HG02610 (cell line): ENCODE data around the gene SLC6A4.
A peak's percentile ranks its signal among the peaks of the same experiment; 100 is the strongest.
"Not testable (repeated sequence)": the region's sequence is repeated elsewhere in the genome, so short reads cannot be mapped to it uniquely, and the experiment has no call there.

Experiments
- ATAC-seq: cut with Tn5 transposase; IDR thresholded peaks from one replicate; pipeline ENCODE4 v1.9.1; 2021; ENCODE audit warnings: mild to moderate bottlenecking, moderate library complexity; ENCODE audit not compliant: unreplicated experiment

SLC6A4 gene

DNA sequence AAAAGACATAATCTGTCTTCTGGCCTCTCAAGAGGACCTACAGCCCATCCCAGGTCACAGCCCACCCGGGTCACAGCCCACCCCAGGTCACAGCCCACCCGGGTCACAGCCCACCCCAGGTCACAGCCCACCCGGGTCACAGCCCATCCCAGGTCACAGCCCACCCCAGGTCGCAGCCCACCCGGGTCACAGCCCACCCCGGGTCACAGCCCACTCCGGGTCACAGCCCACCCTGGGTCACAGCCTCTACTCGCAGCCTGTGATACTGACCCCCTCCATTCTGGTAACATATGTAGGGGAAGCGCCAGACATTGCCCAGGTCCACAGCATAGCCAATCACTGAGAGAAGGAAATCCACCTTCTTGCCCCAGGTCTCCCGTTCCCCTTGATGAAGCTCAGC is 14.2 kb downstream of the SLC6A4 start:
- ATAC-seq = no peak

DNA sequence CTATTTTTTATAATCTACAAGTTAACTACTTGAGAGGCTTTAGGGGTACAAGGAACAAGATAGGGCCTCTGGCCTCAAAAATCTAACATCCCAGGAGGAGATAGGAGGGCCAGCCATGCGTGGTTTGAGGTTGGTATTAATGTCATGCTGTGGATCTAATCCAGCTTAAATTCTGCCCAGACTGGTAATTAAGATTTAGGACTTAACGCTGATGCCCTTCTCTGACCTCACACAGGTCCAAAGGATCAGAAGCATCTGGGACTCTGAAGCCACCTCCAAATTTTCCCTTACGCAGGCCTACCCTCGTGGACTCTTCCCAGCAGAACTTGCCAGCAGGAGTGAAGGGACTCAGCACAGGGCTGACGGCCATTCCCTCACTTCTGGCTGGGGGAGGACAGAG is 15.1 kb downstream of the SLC6A4 start:
- no peak for ATAC-seq

DNA sequence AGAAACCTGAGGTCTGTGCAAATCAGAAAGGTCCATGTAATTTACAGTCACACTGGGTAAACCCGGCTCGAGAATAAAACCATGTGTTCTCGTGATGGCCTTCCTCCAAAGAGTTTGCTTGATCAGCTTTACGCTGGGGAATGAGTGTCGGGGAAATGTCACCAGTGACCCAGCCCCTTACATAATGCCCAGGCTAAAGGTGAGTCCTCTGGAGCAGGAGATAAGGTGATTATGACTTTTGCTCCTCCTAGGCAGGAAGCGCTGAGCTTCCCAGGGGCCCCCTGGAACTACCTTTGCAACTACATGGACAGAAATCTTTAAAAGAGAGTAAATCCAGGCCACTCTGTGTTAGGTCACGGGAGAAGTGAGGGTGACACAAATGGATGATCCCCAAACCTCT is 15.7 kb downstream of the SLC6A4 start:
- no peak for ATAC-seq

DNA sequence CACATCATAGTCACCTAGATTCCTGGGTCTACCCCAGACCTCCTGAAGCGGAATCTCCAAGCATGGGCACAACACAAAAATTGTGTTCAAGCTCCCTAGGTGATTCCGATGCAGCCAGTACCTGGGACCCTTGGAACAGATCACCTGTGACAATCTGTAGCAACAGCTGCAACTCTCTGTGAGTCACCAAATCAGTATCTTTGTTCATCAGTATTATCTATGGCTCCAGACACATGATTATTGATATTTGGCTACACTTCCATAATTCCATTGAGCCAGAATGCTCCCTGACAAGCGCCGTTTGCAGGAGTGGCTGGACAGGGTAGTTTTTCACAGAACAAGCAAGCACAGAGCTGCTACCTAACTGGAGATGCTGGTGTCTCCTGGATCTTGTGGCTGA is 16.2 kb downstream of the SLC6A4 start:
- ATAC-seq = no peak

DNA sequence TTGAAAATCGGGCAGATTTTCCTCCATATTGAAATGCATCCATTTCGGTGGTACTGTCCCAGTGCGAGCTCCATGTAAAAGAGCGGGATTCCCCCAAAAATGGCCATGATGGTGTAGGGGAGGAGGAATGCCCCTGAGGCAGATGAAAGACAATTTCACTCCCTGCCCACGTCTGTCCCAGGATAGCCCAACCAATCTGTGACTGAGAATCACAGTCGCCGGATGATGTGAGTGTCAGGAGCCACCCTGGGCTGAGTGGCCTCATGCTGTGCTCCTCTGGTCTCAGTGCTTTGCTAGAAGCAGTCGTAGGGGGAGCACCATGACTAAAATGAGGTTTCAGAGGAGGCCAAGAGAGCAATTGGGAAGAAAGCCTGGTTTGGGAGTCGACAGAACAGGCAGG is 16.7 kb downstream of the SLC6A4 start:
- peak; percentile 65 for ATAC-seq

DNA sequence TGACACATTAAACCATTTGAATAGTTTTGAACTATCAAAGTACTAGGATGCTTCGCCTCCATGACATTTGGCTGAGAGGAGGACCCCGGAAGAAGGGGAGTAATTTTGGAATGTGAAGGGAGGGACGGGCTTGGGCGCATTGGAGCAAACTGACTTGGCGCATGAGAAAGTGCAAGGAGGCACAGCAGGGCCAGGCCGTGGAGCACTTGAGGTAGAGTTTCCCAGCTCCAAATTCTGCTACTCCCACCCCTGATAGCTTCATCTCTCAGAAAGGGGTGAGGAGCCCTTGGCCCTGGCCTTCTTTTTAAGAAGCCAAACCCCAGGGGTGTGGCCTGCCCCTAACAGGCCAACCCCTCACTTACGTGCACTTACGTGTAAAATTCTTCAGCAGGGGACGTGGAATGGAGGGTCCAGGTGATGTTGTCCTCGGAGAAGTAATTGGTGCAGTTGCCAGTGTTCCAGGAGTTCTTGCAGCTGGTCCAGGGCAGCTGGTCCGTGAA is 17.7 kb downstream of the SLC6A4 start:
- no peak for ATAC-seq

DNA sequence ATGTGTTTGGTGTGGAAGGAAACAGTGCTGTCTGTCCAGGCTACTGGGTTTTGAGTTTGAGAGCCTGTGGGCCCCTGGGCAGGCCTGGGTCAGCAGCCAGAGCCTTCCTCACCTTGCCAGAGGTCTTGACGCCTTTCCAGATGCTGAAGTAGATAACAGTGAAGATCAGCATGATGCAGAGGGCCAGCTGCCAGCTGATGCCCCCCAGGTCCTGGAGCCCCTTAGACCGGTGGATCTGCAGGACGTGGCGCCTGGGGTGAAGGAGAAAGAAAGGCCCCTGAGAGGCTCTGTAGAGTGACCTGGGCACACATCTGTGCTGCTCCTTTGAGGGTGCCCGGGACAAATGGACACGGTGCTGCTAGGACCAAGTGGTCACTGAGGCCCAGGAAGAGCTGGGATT is 18.4 kb downstream of the SLC6A4 start:
- ATAC-seq = no peak

DNA sequence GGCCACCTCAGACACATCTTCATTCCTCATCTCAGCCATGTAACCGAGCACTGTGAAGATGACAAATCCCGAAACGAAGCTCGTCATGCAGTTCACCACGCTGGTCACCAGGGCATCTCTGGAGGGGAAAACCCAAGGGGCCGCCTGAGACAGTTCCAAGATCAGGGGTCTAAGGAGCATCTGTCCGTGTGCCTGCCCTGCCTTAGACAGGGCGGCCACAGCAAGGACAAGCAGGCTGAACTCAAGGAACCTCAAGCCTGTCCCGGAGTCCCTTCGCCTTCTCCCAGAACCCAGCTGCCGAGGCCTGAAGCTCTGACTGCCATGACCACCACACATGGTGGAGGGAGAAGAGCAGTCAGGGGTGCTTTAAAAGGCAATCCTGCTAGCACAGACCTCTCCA is 22.7 kb downstream of the SLC6A4 start:
- peak; percentile 84 for ATAC-seq

DNA sequence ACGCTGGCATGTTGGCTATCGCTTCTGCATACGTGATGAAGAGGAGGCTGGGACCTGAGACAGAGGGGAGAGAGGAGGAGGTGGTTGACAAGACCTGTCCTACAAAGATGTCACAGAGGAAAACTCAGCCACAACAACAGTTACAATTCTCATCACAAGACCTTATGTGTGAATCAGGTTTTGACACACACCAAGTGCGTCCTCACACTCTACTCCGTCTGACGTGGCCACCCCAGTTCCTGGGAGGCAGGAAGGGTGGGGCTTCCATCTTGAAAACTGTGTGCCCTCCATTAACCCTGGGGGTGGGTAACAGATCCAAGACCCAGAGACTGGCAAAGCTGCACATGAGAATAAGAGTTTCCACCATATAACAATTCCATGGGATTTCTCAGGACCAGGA is 24.1 kb downstream of the SLC6A4 start:
- no peak for ATAC-seq

DNA sequence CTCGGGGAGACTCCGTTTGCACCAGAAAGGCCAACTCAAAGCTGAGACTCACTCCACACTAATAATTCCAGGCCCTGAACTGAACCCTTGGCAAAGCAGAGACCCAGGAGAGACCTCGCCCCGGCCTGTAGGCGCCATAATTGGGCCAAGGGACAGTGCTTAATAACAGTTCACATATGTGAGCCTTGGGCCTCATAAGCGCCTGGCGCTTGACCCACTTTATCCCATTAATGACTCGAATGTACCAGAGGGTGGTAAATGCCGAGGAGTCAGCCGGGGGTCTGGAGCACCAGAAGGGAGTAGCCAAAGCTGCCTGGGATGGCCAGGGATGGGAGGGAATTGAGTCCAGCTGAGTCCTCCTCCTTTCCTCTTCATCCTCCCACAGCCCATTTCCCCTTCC is 24.6 kb downstream of the SLC6A4 start:
- no peak for ATAC-seq

DNA sequence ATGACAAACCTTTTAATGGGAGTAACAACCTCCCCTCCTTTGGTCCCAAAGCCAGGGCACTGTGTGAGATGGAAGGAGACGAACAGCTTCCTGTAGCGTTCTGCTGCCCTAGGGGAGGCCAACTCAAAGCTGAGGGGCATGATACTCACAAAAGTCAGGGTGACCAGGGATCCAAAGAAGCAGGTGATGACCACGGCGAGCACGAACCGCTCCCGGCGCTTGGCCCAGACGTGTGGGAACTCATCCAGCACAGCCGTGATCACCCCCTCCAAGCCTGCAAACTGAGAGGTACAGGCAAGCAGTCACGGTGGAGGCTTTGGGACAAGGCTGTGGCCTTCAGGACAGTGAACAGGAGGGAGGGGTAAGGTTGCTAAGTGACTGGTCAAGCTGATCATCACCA is 25.1 kb downstream of the SLC6A4 start:
- no peak for ATAC-seq

DNA sequence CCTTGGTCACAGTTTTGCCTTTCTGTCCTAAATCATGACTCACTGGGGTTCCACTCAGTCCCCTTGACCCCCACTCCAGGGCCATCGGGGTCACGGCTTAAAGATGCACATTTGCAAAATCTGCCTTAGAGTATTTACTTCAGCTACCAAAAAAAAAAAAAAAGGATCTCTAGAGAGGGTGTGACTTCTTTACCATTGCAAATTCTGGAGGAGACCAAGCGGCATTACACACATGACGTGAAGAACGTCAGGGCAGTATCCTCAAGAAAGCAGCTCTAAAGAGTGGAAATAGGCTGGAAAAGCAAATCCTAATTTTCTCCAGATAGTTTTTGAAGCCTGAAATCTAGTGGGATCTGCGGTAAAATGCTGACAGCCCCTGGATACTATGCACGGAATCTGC is 25.6 kb downstream of the SLC6A4 start:
- ATAC-seq = no peak

DNA sequence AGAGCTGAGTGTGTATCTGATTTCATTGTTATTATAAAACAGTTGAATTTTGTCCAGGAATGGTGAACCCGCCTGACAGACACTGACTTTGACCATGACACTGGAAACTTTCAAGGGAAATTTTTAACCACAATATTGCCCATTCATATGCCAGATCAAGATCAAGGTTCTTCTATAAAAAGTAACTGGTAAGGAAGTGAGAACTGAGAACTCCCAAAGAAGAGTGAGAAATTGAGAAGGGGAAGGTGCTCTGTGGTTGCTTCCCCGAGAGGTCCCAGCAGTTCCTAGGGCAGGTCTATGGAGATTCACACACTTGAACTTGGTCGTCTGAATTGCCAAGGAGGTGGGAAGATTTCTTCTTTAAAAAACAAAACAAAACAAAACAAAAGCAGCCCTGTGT is 27.3 kb downstream of the SLC6A4 start:
- ATAC-seq = no peak

DNA sequence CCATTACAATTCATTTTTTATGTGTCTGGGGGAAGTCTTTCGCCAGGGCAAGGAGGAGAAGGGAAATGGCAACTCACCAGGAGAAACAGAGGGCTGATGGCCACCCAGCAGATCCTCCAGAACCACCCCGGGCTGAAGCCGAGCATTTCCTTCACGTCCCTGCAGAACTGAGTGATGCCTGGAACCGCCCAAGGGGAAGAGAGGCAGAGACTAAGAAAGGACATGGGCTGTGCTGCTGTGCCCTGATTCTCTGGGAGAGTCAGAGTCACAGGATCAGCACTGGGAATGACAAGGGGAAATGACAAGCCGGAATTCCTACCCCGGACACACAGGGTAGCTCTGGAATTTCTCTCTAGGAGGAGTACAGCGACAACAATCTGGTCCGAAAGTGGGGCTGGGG is 27.8 kb downstream of the SLC6A4 start:
- no peak for ATAC-seq

DNA sequence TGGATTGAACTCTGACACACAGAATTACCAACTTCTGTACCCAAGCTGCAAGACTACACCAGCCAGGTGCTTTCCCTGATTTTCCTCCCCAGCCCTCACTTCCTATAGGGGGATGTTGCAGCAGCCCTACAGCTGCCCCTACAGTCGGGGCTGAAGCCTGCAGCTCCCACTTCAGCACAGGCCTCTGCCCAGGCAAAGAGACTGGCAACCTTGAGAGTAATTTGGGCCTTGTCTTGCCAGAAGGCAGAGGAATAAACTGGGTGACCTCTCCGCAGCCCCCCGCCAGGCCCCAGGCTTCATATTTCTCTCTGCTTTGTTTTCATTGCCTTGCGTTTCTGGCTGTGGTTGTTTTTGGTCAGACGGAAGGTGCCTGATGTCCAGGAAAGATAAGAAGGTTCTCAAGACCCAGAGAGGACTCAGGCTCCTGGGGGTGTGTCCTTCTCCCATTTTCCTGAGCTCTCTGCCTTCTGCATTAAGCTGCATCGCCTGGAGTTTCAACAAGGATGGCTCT is 32.0 kb downstream of the SLC6A4 start:
- no peak for ATAC-seq

DNA sequence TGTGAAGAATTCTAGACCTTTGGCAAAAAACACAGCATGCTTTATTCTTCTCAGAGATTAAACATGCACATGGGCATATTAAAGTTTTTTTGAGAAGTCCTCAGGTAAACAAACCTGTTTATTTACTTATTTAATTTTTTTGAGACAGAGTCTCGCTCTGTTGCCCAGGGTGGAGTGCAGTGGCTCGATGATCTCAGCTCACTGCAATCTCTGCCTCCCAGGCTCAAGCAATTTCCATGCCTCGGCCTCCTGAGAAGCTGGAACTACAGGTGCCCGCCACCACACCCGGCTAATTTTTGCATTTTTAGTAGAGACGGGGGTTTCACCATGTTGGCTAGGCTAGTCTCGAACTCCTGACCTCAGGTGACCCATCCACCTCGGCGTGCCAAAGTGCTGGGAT is 34.8 kb downstream of the SLC6A4 start:
- not testable (repeated sequence) for ATAC-seq

DNA sequence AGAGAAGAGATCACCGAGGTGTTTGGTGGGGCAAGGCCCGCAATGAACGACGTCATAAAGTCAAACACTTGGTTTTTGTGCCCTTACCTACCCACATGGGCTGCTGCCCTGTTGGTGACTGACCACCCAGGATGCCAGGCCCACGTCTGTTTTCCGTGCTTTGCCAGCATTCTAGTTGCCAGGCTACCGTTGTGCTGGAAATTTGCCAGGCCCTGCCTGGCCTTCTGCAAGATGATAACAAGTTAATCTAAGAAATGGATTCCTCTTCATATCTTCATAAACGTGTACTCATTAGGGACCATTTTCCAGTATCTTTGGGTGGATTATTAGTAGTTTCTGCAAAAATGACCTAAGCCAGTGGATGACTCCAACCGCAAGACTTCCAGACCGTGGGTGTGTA is 35.4 kb downstream of the SLC6A4 start:
- ATAC-seq = no peak

DNA sequence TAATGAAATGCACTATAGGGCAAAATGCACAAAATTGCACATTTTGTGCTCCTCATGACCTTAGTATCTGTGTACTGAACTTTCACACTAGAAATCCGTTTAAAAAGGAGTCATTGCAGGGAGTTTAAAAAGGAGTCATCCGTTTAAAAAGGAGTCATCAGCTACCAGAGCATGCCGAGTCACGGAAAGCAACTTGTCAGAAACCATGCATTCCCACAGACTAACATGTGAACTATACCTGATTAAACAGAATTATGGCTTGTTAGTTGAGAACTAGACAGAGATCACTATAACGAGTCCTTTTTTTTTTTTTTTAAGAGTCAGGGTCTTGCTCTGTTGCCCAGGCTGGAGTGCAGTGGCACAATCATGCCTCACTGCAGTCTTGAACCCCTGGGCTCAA is 35.9 kb downstream of the SLC6A4 start:
- no peak for ATAC-seq

DNA sequence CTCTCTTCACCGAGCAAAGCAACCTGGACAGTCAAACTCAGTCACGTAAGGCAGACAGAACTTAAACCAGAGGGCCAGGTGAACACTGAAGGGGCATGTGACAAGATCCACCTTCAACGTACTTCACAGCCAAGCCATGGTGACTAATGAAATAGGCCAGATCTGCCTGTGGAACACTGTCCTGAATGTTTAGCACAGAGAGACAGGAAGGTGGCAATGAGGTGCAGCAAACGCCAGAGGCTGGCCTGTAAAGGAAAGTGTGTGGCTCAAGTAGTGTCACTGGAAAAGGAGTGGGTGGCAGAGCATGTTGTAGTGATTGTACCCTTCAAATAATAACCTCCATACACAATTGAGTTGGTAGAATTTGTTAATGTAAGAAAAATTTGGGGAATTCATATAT is 38.1 kb downstream of the SLC6A4 start:
- no peak for ATAC-seq

DNA sequence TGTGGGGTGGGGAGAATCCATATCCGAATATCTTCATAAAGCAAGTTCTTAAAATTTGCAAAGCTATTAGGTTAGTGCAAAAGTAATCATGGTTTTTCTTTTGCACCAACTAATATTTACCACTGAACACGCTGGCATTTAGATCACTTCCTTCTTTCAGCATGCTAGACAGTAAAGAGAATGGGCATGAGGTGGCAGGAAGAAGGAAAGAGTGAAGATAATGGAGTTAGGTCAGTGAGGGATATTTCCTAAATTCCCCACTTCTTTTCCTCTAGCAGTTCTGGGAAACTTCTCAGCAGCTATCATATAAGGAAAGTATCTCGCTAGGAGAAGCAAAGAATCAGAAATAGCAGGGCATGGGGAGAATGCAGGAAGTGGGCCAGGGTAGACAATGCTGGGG is 39.0 kb downstream of the SLC6A4 start:
- ATAC-seq = no peak

DNA sequence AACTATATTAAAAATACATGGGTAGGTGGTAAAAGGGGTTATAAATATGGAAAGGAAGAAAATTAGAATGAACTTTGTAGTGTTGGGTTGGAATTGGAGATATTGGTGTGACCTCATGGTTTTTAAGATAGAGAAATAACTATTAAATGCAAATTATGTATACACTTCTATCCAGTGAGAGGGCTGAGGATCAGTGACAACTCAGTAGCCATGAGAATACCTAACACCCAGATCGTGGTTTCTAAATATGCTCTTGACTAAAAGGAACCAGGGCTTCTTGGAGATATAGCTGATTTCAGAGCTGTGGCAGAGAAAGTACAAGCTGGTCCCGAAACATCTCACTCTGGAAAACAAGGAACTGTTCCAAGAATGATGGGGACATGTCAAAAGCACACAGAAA is 44.4 kb downstream of the SLC6A4 start:
- no peak for ATAC-seq

DNA sequence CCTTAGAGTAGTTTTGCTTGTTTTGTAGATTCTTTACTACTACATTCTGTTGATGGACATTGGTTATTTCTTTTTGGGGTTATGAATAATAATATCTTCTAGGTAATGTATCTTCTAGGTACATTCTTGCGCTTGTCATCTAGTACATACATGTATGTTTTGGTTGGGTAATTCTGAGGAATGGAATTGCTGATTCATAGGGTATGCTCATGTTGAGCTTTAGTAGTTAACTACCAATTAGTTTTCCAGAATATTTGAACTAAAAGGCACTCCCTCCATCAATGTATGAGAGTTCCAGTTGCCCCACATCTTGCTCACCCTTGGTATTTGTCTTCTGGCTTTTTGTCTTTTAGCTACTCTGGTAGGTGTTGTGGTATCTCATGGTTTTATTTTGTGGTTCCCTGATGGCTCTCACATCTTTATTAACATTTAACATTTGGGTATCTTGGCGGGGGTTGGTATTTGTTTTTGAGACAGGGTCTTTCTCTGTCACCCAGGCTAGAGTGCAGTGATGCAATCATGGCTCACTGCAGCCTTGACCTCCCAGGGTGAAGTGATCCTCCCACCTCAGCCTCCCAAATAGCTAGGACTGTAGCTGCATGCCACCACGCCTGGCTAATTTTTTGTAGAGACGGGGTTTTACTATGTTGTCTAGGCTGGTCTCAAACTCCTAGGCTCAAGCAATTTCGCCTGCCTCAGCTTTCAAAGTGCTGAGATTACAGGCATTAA is 47.1 kb downstream of the SLC6A4 start:
- no peak for ATAC-seq

DNA sequence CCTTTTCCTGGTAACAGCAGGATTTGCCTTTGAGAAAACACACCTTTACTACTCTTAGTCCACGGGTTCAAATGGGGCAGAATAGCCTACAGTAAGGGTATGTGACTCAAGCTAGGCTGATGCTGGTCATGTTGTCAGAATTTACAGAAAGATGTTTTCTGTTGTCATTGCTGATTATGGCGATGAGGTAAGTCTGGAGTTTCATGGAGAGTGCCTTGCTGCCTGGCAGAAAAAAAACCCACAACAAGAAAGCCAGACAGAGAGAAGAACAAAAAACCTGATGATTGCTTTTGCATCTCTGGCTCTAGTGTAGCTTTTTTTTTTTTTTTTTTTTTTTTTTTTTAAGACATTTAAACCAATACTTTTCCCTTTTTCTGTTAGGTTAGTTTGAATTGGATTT is 47.9 kb downstream of the SLC6A4 start:
- ATAC-seq = no peak
